Glomerular endothelial cell (primary cell): Measurements from ENCODE around the gene NT5DC4. TPM values are rescaled to one million over a fixed set of nuclear protein-coding genes. Genes with fewer than 3 reads are reported as not detected.
"Not testable (repeated sequence)": the region's sequence is repeated elsewhere in the genome, so short reads cannot be mapped to it uniquely, and the experiment has no call there.

Experiments
- DNase-seq: peaks from one replicate; pipeline ENCODE4 v3.0.0-alpha.2; 2011; ENCODE audit warnings: low read depth, low spot score; ENCODE audit errors: extremely low read depth
- total RNA-seq: library from RNA; depleted of rRNA; stranded (reverse); fragments of >200 nt; gene quantifications from 2 replicates; pipeline ENCODE4 v1.2.3, GENCODE V29; 2015

NT5DC4 gene
- total RNA-seq, 1 donor from 2014 or later: not detected

GRCh38 chr2:112698834-112699515 is 21.8 kb upstream of the NT5DC4 start:
- no peak for DNase-seq

DNA sequence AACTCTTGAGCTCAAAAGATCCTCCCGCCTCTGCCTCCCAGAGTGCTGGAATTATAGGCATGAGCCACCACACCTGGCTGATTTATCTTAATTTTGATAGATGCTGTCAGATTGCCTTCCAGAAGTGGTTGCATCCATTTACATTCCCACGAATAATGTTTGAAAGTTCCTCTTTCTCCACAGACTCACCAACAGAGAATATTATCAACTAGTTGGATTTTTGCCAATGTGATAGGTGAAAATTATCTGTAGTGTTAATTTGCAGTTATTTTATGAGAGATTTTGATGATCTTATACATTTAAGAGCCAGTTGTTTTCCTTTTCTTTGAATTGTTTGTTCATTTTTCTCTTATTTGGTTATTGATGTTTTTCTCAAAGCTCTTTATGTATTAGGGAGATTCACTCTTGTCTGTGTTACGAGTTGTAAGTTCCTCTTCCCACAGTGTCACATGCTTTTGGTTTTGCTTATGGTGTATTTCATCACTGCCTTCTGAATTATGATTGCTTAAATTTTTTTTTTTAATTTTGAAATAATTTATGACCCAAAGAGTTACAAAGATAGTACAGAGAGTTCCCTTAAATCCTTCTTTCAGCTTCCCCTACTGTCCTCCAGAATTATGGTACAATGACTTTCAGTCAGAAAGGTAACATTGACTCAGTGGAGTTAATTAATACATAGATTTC is 20.7 kb upstream of the NT5DC4 start:
- DNase-seq: no peak

- no peak for DNase-seq
Observed at GRCh38 chr2:112701052-112701451, 19.8 kb upstream of the NT5DC4 start.

DNA sequence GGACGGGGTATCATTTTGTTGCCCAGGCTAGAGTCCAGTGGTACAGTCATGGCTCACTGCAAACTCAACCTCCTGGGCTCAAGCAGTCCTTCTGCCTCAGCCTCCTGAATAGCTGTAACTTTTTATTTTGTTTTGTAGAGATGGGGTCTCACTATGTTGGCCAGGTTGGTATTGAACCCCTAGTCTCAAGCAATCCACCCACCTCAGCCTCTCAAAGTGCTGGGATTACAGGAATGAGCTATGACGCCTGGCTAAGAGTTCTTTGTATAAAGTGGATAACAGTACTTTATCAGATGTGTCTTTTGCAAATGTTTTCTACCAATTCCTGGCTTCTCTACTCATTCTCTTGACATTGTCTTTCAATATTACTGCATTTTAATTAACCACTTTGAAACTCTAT is 17.1 kb upstream of the NT5DC4 start:
- DNase-seq: no peak

DNA sequence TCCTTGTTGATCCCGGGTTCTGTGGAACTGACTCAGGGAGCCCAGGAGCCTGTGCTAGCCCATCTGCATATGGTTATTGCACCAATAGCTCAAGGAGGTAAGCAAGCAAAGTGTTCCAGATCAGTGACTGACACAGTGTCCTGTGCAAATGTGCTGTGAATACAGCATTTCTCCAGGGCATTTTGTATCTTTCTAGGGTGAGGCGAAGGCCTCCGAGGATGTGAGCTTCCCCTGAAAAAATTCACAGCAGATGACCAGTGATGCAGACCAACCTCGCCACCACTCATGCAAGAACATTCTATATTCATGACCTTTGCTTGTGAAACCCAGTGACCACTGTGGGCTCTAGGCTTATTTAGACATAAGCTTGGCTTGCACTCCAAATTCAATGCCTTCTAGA is 15.2 kb upstream of the NT5DC4 start:
- DNase-seq: no peak

- DNase-seq: no peak
Observed at GRCh38 chr2:112706170-112706664, 14.6 kb upstream of the NT5DC4 start.

DNA sequence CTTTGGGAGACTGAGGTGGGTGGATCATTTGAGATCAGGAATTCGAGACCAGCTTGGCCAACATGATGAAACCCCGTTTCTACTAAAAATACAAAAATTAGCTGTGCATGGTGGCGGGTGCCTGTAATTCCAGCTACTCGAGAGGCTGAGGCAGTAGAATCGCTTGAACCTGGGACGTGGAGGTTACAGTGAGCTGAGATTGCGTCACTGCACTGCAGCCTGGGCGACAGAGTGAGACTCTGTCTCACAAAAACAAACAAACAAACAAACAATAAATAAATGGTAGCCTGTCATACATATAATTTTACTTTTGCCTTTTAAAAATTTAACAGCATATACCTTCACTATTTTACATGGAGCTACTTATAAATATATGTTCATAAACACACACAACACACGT is 13.9 kb upstream of the NT5DC4 start:
- not testable (repeated sequence) for DNase-seq

GRCh38 chr2:112708968-112709367 is 11.9 kb upstream of the NT5DC4 start:
- DNase-seq: no peak

DNA sequence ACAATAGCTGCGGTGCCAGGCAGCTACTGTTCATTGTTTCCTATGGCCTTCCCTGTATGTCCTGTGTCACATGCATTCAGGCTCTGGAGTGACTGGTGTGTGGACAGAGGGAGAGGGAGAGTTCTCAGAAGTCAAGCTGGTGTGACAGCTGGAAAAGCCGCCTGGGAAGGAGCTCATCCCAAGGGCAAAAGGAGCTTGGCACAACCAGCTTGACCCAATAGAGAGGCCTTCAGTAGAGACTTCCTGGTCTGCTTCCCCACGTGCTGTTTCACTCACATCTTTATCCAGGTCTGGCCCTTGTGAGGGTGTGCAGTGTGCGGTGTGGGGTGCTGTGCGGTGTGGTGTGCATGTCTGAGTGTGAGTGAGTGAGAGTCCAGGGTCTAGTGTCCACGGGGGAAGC is 11.1 kb upstream of the NT5DC4 start:
- no peak for DNase-seq

DNA sequence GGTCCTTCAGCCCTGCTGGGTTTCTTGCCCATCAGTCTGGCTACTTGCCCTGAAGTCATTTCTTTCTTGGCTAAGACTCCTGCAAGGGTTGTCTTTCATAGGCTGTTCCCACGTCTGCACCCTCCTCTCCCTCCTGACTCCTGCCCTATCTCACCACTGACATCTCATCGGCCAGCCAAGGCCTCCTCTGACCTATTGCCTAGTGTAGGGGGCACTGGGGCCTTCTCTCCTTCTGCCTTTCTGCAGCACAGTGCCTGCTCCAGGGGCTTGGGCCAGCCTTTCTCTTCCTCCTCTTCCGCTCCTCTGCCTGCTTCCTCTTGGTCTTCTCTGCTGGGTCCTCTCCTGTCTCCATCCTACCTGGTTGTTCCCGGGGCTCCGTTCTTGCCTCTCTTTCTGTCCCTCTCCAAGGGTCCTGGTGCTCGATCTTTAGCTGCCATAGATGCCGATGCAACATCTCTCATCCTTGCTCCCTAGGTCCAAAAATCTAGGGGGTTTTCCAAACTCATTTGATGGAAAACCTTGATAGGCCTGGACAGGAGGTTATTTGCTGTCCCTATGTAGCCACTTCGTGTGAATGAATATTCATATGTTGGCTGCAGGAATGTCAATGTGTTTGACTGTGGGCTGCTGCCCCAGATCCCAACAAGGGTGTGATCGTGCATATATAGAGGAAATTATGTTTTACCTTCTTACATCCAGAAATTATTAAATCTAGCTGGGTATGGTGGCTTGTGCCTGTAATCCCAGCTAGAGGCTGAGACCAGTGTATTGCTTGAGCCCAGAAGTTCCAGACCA is 9.7 kb upstream of the NT5DC4 start:
- DNase-seq: no peak

GRCh38 chr2:112712465-112712864 is 8.4 kb upstream of the NT5DC4 start:
- DNase-seq: no peak

DNA sequence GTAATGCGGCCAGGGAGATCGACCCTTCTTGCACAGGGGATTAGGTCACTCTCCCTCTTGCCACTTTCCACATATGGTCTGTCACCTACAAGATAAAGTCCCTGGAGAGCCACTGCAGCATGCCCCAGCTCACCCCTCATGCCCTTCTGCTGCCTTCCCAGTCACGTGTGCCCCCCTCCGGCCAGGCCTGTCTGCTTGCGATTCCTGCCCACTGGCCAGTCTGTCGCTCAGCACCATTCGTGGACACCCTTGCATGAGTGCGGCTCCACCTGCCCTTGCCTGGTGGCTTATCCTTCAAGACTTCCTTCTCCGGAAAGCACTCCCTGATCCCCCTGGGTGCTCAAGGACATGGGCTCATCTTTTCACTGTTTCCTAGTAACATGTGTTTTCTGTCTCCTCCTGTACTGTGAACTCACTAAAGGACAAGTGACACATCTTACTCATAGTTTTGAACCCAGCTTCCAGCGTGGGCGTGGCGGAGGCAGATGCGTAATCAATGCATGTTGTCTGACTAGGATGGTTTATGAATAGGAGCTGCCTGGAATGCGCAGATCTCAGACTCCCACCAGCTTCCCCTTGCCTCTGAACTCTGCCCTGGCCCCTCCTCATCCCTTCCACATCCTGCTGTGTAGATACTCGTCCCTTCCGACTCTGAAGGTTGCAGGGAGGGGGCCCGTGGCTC is 7.8 kb upstream of the NT5DC4 start:
- no peak for DNase-seq

- no peak for DNase-seq
Observed at GRCh38 chr2:112713585-112713925, 7.3 kb upstream of the NT5DC4 start.

GRCh38 chr2:112713926-112714325 is 6.9 kb upstream of the NT5DC4 start:
- DNase-seq: no peak

DNA sequence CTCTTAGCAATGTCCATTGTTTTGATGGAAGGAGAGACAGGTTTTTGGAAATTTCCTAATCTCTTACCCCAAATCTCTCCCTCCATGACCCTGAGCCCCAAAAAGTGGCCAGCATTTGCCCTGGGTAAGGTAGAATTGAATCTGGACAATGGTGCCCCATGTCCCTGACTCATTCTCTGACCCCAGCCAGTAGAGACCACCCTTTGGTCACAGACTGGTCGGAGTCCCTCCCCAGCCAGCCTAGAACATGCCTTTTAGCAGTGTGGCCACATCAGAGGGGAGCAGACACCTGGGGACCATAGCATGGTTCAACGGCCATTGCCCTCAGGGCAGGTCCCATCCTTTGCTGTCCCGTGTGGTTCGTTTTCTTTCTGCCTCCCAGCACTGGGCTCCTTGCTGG is 6.5 kb upstream of the NT5DC4 start:
- no peak for DNase-seq

- no peak for DNase-seq
Observed at GRCh38 chr2:112714836-112715631, 5.8 kb upstream of the NT5DC4 start.

DNA sequence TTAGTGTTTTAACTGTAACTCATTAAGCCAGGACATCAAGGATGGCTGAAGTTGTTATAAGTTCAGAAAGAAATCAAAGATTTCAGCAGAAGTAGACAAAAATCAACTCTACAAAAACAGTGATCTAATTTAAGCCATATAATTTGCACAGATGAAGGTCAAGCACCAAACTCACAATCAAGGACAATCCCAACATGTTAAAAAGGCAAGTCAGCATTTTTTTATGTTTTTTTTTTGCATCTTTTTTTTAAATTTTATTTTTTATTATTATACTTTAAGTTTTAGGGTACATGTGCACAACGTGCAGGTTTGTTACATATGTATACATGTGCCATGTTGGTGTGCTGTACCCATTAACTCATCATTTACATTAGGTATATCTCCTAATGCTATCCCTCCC is 4.7 kb upstream of the NT5DC4 start:
- not testable (repeated sequence) for DNase-seq

GRCh38 chr2:112716826-112717352 is 3.9 kb upstream of the NT5DC4 start:
- not testable (repeated sequence) for DNase-seq

- no peak for DNase-seq
Observed at GRCh38 chr2:112718863-112719370, 1.9 kb upstream of the NT5DC4 start.
